Colonic mucosa (tissue), 2 donors: ENCODE data around the gene DCHS1. TPM values are rescaled to one million over a fixed set of nuclear protein-coding genes. Genes with fewer than 3 reads are reported as not detected.

Experiments used
- total RNA-seq, 2 donors: library from RNA; stranded (reverse); fragmentation: NEBNext Ultra II Directional in 1 of 2; extraction: Animal tissue kit (Norgen Biotek cat#: 25700) in 1 of 2; gene quantifications; one replicate each; pipeline ENCODE4 v1.2.1, GENCODE V29; 2021
- donor health status: DM: no; HTN: no; CAD: no.
- donor health status: DM: no; HTN: no; CAD: no.

Gene DCHS1
- total RNA-seq, 2 donors from 2014 or later = 4.7 to 8.3 TPM

Other genes starting within 250 kb of the DCHS1 start
- 10 to 100 TPM in 1 of 2 donors, 1 to 10 TPM in 1; 6.6 to 10.2 TPM for gene APBB1, start 236.7 kb downstream of the DCHS1 start, total RNA-seq
- gene HPX, start 214.8 kb downstream of the DCHS1 start, total RNA-seq = 1 to 10 TPM; 1.8 to 5.3 TPM
- 10 to 100 TPM; 30.0 to 59.0 TPM for gene TRIM3, start 181.9 kb downstream of the DCHS1 start, total RNA-seq
- gene ARFIP2, start 174.5 kb downstream of the DCHS1 start, total RNA-seq = 10 to 100 TPM; 76.9 to 87.3 TPM
- gene TIMM10B, start 174.3 kb downstream of the DCHS1 start, total RNA-seq = 10 to 100 TPM; 48.0 TPM
- gene DNHD1, start 158.5 kb downstream of the DCHS1 start, total RNA-seq = 10 to 100 TPM in 1 of 2 donors, 1 to 10 TPM in 1; 7.4 to 11.8 TPM
- gene RRP8, start 52.2 kb downstream of the DCHS1 start, total RNA-seq = 10 to 100 TPM; 17.5 to 25.7 TPM
- gene ILK, start 52.0 kb downstream of the DCHS1 start, total RNA-seq = 100 to 1,000 TPM; 115 to 157 TPM
- 100 to 1,000 TPM; 123 to 142 TPM for gene TAF10, start 43.6 kb downstream of the DCHS1 start, total RNA-seq
- 100 to 1,000 TPM in 1 of 2 donors, 10 to 100 TPM in 1; 83.4 to 123 TPM for gene TPP1, start 36.4 kb downstream of the DCHS1 start, total RNA-seq
- 10 to 100 TPM; 34.6 to 75.1 TPM for gene MRPL17, start 27.5 kb upstream of the DCHS1 start, total RNA-seq
- gene OR2AG2, start 116.2 kb upstream of the DCHS1 start, total RNA-seq = under 1 TPM in 1 of 2 donors, not detected in 1; 0.47 TPM
- gene OR2AG1, start 127.2 kb upstream of the DCHS1 start, total RNA-seq = not detected
- under 1 TPM in 1 of 2 donors, not detected in 1; 0.59 TPM for gene OR6A2, start 143.9 kb upstream of the DCHS1 start, total RNA-seq
- not detected for gene OR10A5, start 189.9 kb upstream of the DCHS1 start, total RNA-seq
- gene OR10A2, start 207.2 kb upstream of the DCHS1 start, total RNA-seq = not detected
- gene OR10A4, start 220.8 kb upstream of the DCHS1 start, total RNA-seq = not detected
- gene OR2D2, start 236.7 kb upstream of the DCHS1 start, total RNA-seq = under 1 TPM in 1 of 2 donors, not detected in 1; 0.40 TPM